Endothelial cell of umbilical vein (primary cell): Measurements from ENCODE around the gene RGS7.

Experiments
- POLR2A ChIP-seq: IDR thresholded peaks from 2 replicates; pipeline ENCODE4 v1.6.1; 2012; ENCODE audit warnings: low read depth, mild to moderate bottlenecking, control low read depth, low read length
- POLR2AphosphoS5 ChIP-seq: IDR thresholded peaks from 2 replicates; pipeline ENCODE4 v1.6.1; 2012; ENCODE audit warnings: low read depth, mild to moderate bottlenecking, control low read depth, low read length, moderate library complexity; ENCODE audit not compliant: insufficient read depth
- TF ChIP-seq, protein P1 (sequence below), 2 donors: IDR thresholded peaks; 1 replicate in 1 of 2; 2 replicates in 1 of 2; pipeline ENCODE4 v1.5.1; 2011; ENCODE audit warnings: low read length in 2 of 2, mild to moderate bottlenecking in 2 of 2, moderate library complexity in 2 of 2, control low read depth in 1 of 2, inconsistent platforms in 1 of 2, low read depth in 1 of 2; ENCODE audit not compliant: insufficient read depth in 1 of 2; ENCODE audit errors: extremely low read depth in 1 of 2

DNA sequence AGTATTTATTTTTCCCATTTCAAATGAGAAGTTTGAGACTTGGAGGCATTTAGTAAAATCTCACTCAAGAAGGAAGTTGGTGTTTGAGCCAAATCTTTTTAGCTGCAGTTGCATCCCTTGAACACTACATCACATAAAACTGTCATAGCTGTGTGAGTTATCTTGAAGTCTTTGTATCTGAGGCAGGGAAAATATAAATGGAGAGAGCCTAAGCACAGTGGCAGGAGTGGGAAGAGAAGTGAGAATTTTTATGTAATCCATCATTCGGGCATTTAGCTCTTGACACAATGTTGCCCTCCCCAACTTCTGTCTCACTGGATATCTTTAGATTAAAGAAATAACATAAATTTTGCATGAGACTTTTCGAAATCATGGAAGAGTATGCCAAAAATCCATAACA, 509.7 kb downstream of the RGS7 start:
- TF ChIP-seq POLR2AphosphoS5 (no peak), POLR2A (no peak)
- TF ChIP-seq, protein P1, sequence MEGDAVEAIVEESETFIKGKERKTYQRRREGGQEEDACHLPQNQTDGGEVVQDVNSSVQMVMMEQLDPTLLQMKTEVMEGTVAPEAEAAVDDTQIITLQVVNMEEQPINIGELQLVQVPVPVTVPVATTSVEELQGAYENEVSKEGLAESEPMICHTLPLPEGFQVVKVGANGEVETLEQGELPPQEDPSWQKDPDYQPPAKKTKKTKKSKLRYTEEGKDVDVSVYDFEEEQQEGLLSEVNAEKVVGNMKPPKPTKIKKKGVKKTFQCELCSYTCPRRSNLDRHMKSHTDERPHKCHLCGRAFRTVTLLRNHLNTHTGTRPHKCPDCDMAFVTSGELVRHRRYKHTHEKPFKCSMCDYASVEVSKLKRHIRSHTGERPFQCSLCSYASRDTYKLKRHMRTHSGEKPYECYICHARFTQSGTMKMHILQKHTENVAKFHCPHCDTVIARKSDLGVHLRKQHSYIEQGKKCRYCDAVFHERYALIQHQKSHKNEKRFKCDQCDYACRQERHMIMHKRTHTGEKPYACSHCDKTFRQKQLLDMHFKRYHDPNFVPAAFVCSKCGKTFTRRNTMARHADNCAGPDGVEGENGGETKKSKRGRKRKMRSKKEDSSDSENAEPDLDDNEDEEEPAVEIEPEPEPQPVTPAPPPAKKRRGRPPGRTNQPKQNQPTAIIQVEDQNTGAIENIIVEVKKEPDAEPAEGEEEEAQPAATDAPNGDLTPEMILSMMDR (IDR thresholded peaks at IDR 0.05; ENCODE audit: extremely low read depth in 1 of 2, insufficient read depth in 1 of 2, low read depth in 1 of 2, low read length in 2 of 2): no peak
